Fibroblast of villous mesenchyme (primary cell): Measurements from ENCODE around the gene SH3RF3. TPM values are rescaled to one million over a fixed set of nuclear protein-coding genes. Genes with fewer than 3 reads are reported as not detected.

ENCODE experiments used
- DNase-seq: peaks from one replicate; pipeline ENCODE4 v3.0.0-alpha.2; 2010; ENCODE audit warnings: low read depth
- H3K4me3 ChIP-seq: 2 replicates; pipeline ENCODE4 v1.5.1; 2011; ENCODE audit warnings: low read depth, mild to moderate bottlenecking, low read length
- CTCF ChIP-seq: IDR thresholded peaks from 2 replicates; pipeline ENCODE4 v1.5.1; 2012; ENCODE audit warnings: low read depth, mild to moderate bottlenecking, low read length; ENCODE audit not compliant: insufficient read depth
- total RNA-seq: library from RNA; depleted of rRNA; stranded (reverse); fragments of >200 nt; gene quantifications from 2 replicates; pipeline ENCODE4 v1.2.3, GENCODE V29; 2012

Gene SH3RF3
- total RNA-seq, 1 donor = 13.4 TPM

- TF ChIP-seq CTCF = no peak
- DNase-seq = no peak
- H3K4me3 ChIP-seq = no peak overlapping the region
Observed at GRCh38 chr2:109395494-109396201, 266.6 kb downstream of the SH3RF3 start.

- no peak overlapping the region for H3K4me3 ChIP-seq
- TF ChIP-seq CTCF = no peak
- DNase-seq = no peak
Observed at GRCh38 chr2:109396202-109397180, 267.5 kb downstream of the SH3RF3 start.

- TF ChIP-seq CTCF = no peak
- no peak overlapping the region for H3K4me3 ChIP-seq
- DNase-seq = no peak
Observed at GRCh38 chr2:109397893-109398292, 268.9 kb downstream of the SH3RF3 start.

GRCh38 chr2:109398366-109399015 lies 269.5 kb downstream of the SH3RF3 start:
- no peak for DNase-seq
- TF ChIP-seq CTCF = no peak
- H3K4me3 ChIP-seq = no peak overlapping the region

- H3K4me3 ChIP-seq = no peak overlapping the region
- TF ChIP-seq CTCF = no peak
- DNase-seq = no peak
Observed at GRCh38 chr2:109399066-109399465, 270.1 kb downstream of the SH3RF3 start.

- no peak for TF ChIP-seq CTCF
- no peak overlapping the region for H3K4me3 ChIP-seq
- no peak for DNase-seq
Observed at GRCh38 chr2:109400102-109400501, 271.1 kb downstream of the SH3RF3 start.
